ENCODE data around the gene SCP2.

DNA sequence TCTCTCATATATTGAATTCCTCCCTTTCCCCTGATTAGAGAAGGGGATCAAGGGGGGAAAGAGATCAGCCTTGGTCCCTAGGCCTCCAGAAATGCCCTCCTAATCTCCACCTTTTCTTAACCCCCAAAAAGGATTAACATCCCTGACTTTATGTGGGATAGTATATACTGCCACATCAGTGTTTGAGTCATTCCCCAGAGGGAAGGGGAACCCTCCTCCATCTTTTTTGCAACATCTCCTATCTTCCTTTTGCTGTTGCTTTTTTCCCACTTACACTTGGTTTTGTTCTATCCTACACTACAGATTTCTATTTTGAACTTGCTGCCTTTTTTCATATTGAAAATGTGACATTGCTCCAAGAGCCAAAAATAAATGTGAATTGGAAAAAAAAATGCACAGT, 69.6 kb downstream of the SCP2 start:
- TF ChIP-seq NFATC4 (CRISPR knock-in tag; IDR thresholded peaks at IDR 0.05) (no peak), ESRRA (CRISPR knock-in tag; IDR thresholded peaks at IDR 0.05; ENCODE audit: borderline replicate concordance) (no peak)
